NCI-H460 (cell line): ENCODE results near the gene PAFAH1B2. TPM values are rescaled to one million over a fixed set of nuclear protein-coding genes. Genes with fewer than 3 reads are reported as not detected.
A peak's percentile ranks its signal among the peaks of the same experiment; 100 is the strongest.
"Not testable (repeated sequence)": the region's sequence is repeated elsewhere in the genome, so short reads cannot be mapped to it uniquely, and the experiment has no call there.

Experiments
- DNase-seq: peaks from one replicate; pipeline ENCODE4 v3.0.0-alpha.2; 2016; ENCODE audit warnings: low read depth; ENCODE audit errors: extremely low read depth
- polyA plus RNA-seq: library from polyadenylated mRNA; depleted of rRNA; stranded (reverse); fragments of >200 nt; gene quantifications from 2 replicates; pipeline ENCODE4 v1.2.3, GENCODE V29; 2014; cell fraction: nucleus; rRNA removed
- total RNA-seq: library from RNA; depleted of rRNA; stranded (reverse); fragments of >200 nt; shearing (Covaris generic); gene quantifications from 2 replicates; pipeline ENCODE4 v1.2.3, GENCODE V29; 2014; rRNA removed

The PAFAH1B2 gene
- 87.8 and 97.4 TPM in 2 replicates for total RNA-seq
- polyA plus RNA-seq, result 24.4 and 32.3 TPM in 2 replicates

- peak; percentile 90 for DNase-seq
Observed at GRCh38 chr11:117143871-117144476, at the start of gene PAFAH1B2. TSS of gene PAFAH1B2 (plus strand) at chr11:117144287. CDS start at chr11:117152448, 8,161 bp downstream.

- no peak for DNase-seq
Observed at GRCh38 chr11:117094776-117095175, 49.3 kb upstream of the PAFAH1B2 start.

- DNase-seq, result no peak
Observed at GRCh38 chr11:117095284-117096161, 48.6 kb upstream of the PAFAH1B2 start.

GRCh38 chr11:117096201-117096991 is 47.7 kb upstream of the PAFAH1B2 start:
- no peak for DNase-seq

GRCh38 chr11:117097014-117097388 is 47.1 kb upstream of the PAFAH1B2 start:
- DNase-seq, result no peak

GRCh38 chr11:117097389-117098268 is 46.5 kb upstream of the PAFAH1B2 start:
- DNase-seq, result no peak

GRCh38 chr11:117098269-117099232 is 45.5 kb upstream of the PAFAH1B2 start, which contains the start of gene SIK3:
TSS of gene SIK3 (minus strand) at chr11:117098428. CDS start at chr11:117098415, 13 bp downstream.
- DNase-seq, result peak; percentile 85

GRCh38 chr11:117099696-117100095 is 44.4 kb upstream of the PAFAH1B2 start:
- no peak for DNase-seq

- DNase-seq, result no peak
Observed at GRCh38 chr11:117100556-117100955, 43.5 kb upstream of the PAFAH1B2 start.

GRCh38 chr11:117107701-117108590 is 36.1 kb upstream of the PAFAH1B2 start:
- no peak for DNase-seq

GRCh38 chr11:117110294-117110950 is 33.7 kb upstream of the PAFAH1B2 start:
- DNase-seq, result no peak

- DNase-seq, result not testable (repeated sequence)
Observed at GRCh38 chr11:117112497-117112896, 31.6 kb upstream of the PAFAH1B2 start.

GRCh38 chr11:117112939-117113338 is 31.1 kb upstream of the PAFAH1B2 start:
- DNase-seq, result not testable (repeated sequence)

GRCh38 chr11:117117681-117118080 is 26.4 kb upstream of the PAFAH1B2 start:
- DNase-seq, result no peak

- DNase-seq, result no peak
Observed at GRCh38 chr11:117121176-117121575, 22.9 kb upstream of the PAFAH1B2 start.

- no peak for DNase-seq
Observed at GRCh38 chr11:117122556-117122955, 21.5 kb upstream of the PAFAH1B2 start.
